SU-DHL-6 (cell line): ENCODE data around the gene C1QA.
"Not testable (repeated sequence)": the region's sequence is repeated elsewhere in the genome, so short reads cannot be mapped to it uniquely, and the experiment has no call there.

ENCODE experiments used
- H2AFZ ChIP-seq: fragments of 200-600 bp; sonication (generic); 2 replicates; pipeline ENCODE4 v1.6.1; 2014; ENCODE audit warnings: low read depth, mild to moderate bottlenecking, moderate library complexity, mixed read lengths, antibody characterized with exemption, low read length; ENCODE audit not compliant: severe bottlenecking
- H3F3A ChIP-seq: fragments of 200-600 bp; shearing (Covaris generic); 2 replicates; pipeline ENCODE4 v1.6.0; 2016; ENCODE audit warnings: antibody characterized with exemption, mild to moderate bottlenecking; ENCODE audit not compliant: insufficient read depth
- H3K27ac ChIP-seq: fragments of 200-600 bp; sonication (generic); 2 replicates; pipeline ENCODE4 v1.5.1; 2016; ENCODE audit warnings: low read depth, mild to moderate bottlenecking, low read length, moderate library complexity, mixed read lengths
- H3K27me3 ChIP-seq: fragments of 200-600 bp; sonication (generic), shearing (Covaris generic); 2 replicates; pipeline ENCODE4 v1.6.0; 2014; ENCODE audit warnings: mild to moderate bottlenecking, low read length
- H3K36me3 ChIP-seq: fragments of 200-600 bp; sonication (generic); 2 replicates; pipeline ENCODE4 v1.6.1; 2014; ENCODE audit warnings: mild to moderate bottlenecking, low read length, mixed read lengths
- H3K4me2 ChIP-seq: fragments of 300-600, 200-600 bp; shearing (Covaris generic), sonication (generic); 2 replicates; pipeline ENCODE4 v1.6.0; 2014; ENCODE audit warnings: low read length, low read depth, mild to moderate bottlenecking; ENCODE audit not compliant: poor library complexity, severe bottlenecking
- H3K4me3 ChIP-seq: fragments of 200-600 bp; sonication (generic); 2 replicates; pipeline ENCODE4 v1.5.1; 2014; ENCODE audit warnings: antibody characterized with exemption, low read length, mild to moderate bottlenecking, mixed read lengths; ENCODE audit not compliant: insufficient read depth, poor library complexity, severe bottlenecking
- H3K79me2 ChIP-seq: fragments of 200-600 bp; sonication (generic); 2 replicates; pipeline ENCODE4 v1.6.1; 2014; ENCODE audit warnings: mild to moderate bottlenecking, low read length, moderate library complexity; ENCODE audit not compliant: insufficient read depth
- H3K9ac ChIP-seq: fragments of 200-600 bp; sonication (generic); 2 replicates; pipeline ENCODE4 v1.7.0; 2014; ENCODE audit warnings: mild to moderate bottlenecking, low read length
- H3K9me2 ChIP-seq: fragments of 200-600 bp; sonication (generic); replicated peaks from 2 replicates; pipeline ENCODE4 v1.6.1; 2014; ENCODE audit warnings: low read length; ENCODE audit not compliant: insufficient read depth
- H3K9me3 ChIP-seq: fragments of 200-600 bp; sonication (generic); 2 replicates; pipeline ENCODE4 v1.6.1; 2014; ENCODE audit warnings: low read length, mixed read lengths; ENCODE audit not compliant: insufficient read depth
- H4K20me1 ChIP-seq: fragments of 200-600 bp; sonication (generic); 2 replicates; pipeline ENCODE4 v1.6.1; 2014; ENCODE audit warnings: low read depth, mild to moderate bottlenecking, antibody characterized with exemption, low read length, moderate library complexity, mixed read lengths
- CTCF ChIP-seq: fragments of 200-600 bp; sonication (generic); IDR thresholded peaks from one replicate; pipeline ENCODE4 v1.5.1; 2017; ENCODE audit warnings: antibody characterized with exemption, mild to moderate bottlenecking, low read length, moderate library complexity; ENCODE audit not compliant: insufficient read depth, poor library complexity, severe bottlenecking
- EZH2phosphoT487 ChIP-seq: fragments of 200-600 bp; sonication (generic), shearing (Covaris generic); conservative IDR thresholded peaks from 2 replicates; pipeline ENCODE4 v1.6.1; 2018; ENCODE audit warnings: mild to moderate bottlenecking, antibody characterized with exemption, low read length, moderate library complexity, mixed read lengths

C1QA gene

GRCh38 chr1:22674410-22674749 lies 38.0 kb downstream of the C1QA start:
- H3K4me3 ChIP-seq = no peak overlapping the region
- H3K4me2 ChIP-seq = no peak overlapping the region
- no peaks in the 10 kb centered on the region for H3K27me3 ChIP-seq
- H3K36me3 ChIP-seq = no peaks in the 10 kb centered on the region
- H2AFZ ChIP-seq = no peak overlapping the region
- H4K20me1 ChIP-seq = no peaks in the 10 kb centered on the region
- no peaks in the 10 kb centered on the region for H3K9me2 ChIP-seq
- TF ChIP-seq EZH2phosphoT487 = no peak
- TF ChIP-seq CTCF = no peak
- H3K9me3 ChIP-seq = no peaks in the 10 kb centered on the region
- H3F3A ChIP-seq = no peaks in the 10 kb centered on the region
- H3K79me2 ChIP-seq = no peaks in the 10 kb centered on the region
- H3K9ac ChIP-seq = no peak overlapping the region
- H3K27ac ChIP-seq = no peak overlapping the region

GRCh38 chr1:22676151-22676550 lies 39.7 kb downstream of the C1QA start:
- H3F3A ChIP-seq, H3K9me2 ChIP-seq: not testable (repeated sequence)

GRCh38 chr1:22676916-22677583 lies 40.6 kb downstream of the C1QA start:
- H3K4me3 ChIP-seq = no peak overlapping the region
- no peaks in the 10 kb centered on the region for H4K20me1 ChIP-seq
- H3K4me2 ChIP-seq = no peak overlapping the region
- H3K9me3 ChIP-seq = no peaks in the 10 kb centered on the region
- no peaks in the 10 kb centered on the region for H3K27me3 ChIP-seq
- no peaks in the 10 kb centered on the region for H3K9me2 ChIP-seq
- H3K36me3 ChIP-seq = no peaks in the 10 kb centered on the region
- H2AFZ ChIP-seq = no peak overlapping the region
- H3K79me2 ChIP-seq = no peaks in the 10 kb centered on the region
- TF ChIP-seq CTCF (no peak), EZH2phosphoT487 (no peak)
- H3K9ac ChIP-seq = no peak overlapping the region
- H3K27ac ChIP-seq = no peak overlapping the region
- H3F3A ChIP-seq = no peaks in the 10 kb centered on the region

More at GRCh38 chr1:22676151-22676550, 39.7 kb downstream of the C1QA start:
- not testable (repeated sequence) for H3K4me3 ChIP-seq, H3K79me2 ChIP-seq, H2AFZ ChIP-seq, H3K4me2 ChIP-seq, H4K20me1 ChIP-seq, H3K36me3 ChIP-seq, H3K27ac ChIP-seq, H3K9me3 ChIP-seq, H3K9ac ChIP-seq, H3K27me3 ChIP-seq

- H3K27me3 ChIP-seq = no peaks in the 10 kb centered on the region
- H2AFZ ChIP-seq = no peak overlapping the region
- no peaks in the 10 kb centered on the region for H3K79me2 ChIP-seq
- H3K9me2 ChIP-seq = no peaks in the 10 kb centered on the region
- H3F3A ChIP-seq = no peaks in the 10 kb centered on the region
- TF ChIP-seq CTCF = no peak
- no peak for TF ChIP-seq EZH2phosphoT487
- no peaks in the 10 kb centered on the region for H4K20me1 ChIP-seq
- H3K27ac ChIP-seq = no peak overlapping the region
- H3K36me3 ChIP-seq = no peaks in the 10 kb centered on the region
- H3K9me3 ChIP-seq = no peaks in the 10 kb centered on the region
- no peak overlapping the region for H3K4me2 ChIP-seq
- no peak overlapping the region for H3K4me3 ChIP-seq
- no peak overlapping the region for H3K9ac ChIP-seq
Observed at GRCh38 chr1:22677931-22678896, 41.8 kb downstream of the C1QA start.
